ENCODE data around the gene PCDHGB4. TPM values are rescaled to one million over a fixed set of nuclear protein-coding genes. Genes with fewer than 3 reads are reported as not detected.

The PCDHGB4 gene
- total RNA-seq, 1 experiment from 2014 or later, result 1.1 TPM

GRCh38 chr5:141412854-141413539, 25.5 kb downstream of the PCDHGB4 start, which contains the start of gene PCDHGA10:
Gene PCDHGA10 (plus strand): TSS chr5:141412987. CDS start chr5:141413176, 189 bp downstream.

GRCh38 chr5:141417494-141418172, 30.1 kb downstream of the PCDHGB4 start, which contains the start of gene PCDHGB7:
Gene PCDHGB7 (plus strand): TSS chr5:141417677. CDS start chr5:141417860, 183 bp downstream.

GRCh38 chr5:141420855-141421488, 33.5 kb downstream of the PCDHGB4 start, which contains the start of gene PCDHGA11:
Gene PCDHGA11 (plus strand): TSS chr5:141421051. CDS start chr5:141421228, 177 bp downstream.

GRCh38 chr5:141430332-141431113, 43.0 kb downstream of the PCDHGB4 start, which contains the start of gene PCDHGA12:
Gene PCDHGA12 (plus strand): TSS chr5:141430507. CDS start chr5:141430760, 253 bp downstream.

Other genes starting within 250 kb of the PCDHGB4 start
- gene PCDHB6, start 237.6 kb upstream of the PCDHGB4 start, total RNA-seq (2022; extraction: Qiagen RNA extraction; ENCODE audit: low read depth), result 0.85 to 1.2 TPM (median 0.92 TPM) in 5 replicates
- gene PCDHB7, start 215.1 kb upstream of the PCDHGB4 start, total RNA-seq (2022; extraction: Qiagen RNA extraction; ENCODE audit: low read depth), result not detected in 5 replicates
- 0.25 to 0.43 TPM (median 0.34 TPM) in 5 replicates for gene PCDHB8, start 209.9 kb upstream of the PCDHGB4 start, total RNA-seq (2022; extraction: Qiagen RNA extraction; ENCODE audit: low read depth)
- 0.04 to 0.30 TPM (median 0.07 TPM) in 5 replicates for gene PCDHB16, start 205.3 kb upstream of the PCDHGB4 start, total RNA-seq (2022; extraction: Qiagen RNA extraction; ENCODE audit: low read depth)
- 0.03 to 0.06 TPM in 2 of 5 replicates, not detected in the others for gene PCDHB9, start 200.5 kb upstream of the PCDHGB4 start, total RNA-seq (2022; extraction: Qiagen RNA extraction; ENCODE audit: low read depth)
- gene PCDHB10, start 195.3 kb upstream of the PCDHGB4 start, total RNA-seq (2022; extraction: Qiagen RNA extraction; ENCODE audit: low read depth), result 0.06 TPM in 2 of 5 replicates, not detected in the others
- gene PCDHB11, start 188.1 kb upstream of the PCDHGB4 start, total RNA-seq (2022; extraction: Qiagen RNA extraction; ENCODE audit: low read depth), result 0.06 to 0.14 TPM (median 0.07 TPM) in 4 of 5 replicates, not detected in the other
- gene PCDHB12, start 179.0 kb upstream of the PCDHGB4 start, total RNA-seq (2022; extraction: Qiagen RNA extraction; ENCODE audit: low read depth), result 0.05 to 0.09 TPM in 2 of 5 replicates, not detected in the others
- gene PCDHB13, start 173.8 kb upstream of the PCDHGB4 start, total RNA-seq (2022; extraction: Qiagen RNA extraction; ENCODE audit: low read depth), result 0.06 to 0.12 TPM (median 0.09 TPM) in 5 replicates
- gene PCDHB14, start 164.4 kb upstream of the PCDHGB4 start, total RNA-seq (2022; extraction: Qiagen RNA extraction; ENCODE audit: low read depth), result 0.07 to 0.21 TPM (median 0.09 TPM) in 5 replicates
- 0.06 to 0.10 TPM (median 0.08 TPM) in 3 of 5 replicates, not detected in the others for gene PCDHB15, start 142.3 kb upstream of the PCDHGB4 start, total RNA-seq (2022; extraction: Qiagen RNA extraction; ENCODE audit: low read depth)
- gene SLC25A2, start 83.6 kb upstream of the PCDHGB4 start, total RNA-seq (2022; extraction: Qiagen RNA extraction; ENCODE audit: low read depth), result not detected in 5 replicates
- 53.0 to 78.7 TPM (median 74.4 TPM) in 5 replicates for gene TAF7, start 66.9 kb upstream of the PCDHGB4 start, total RNA-seq (2022; extraction: Qiagen RNA extraction; ENCODE audit: low read depth)
- gene PCDHGA1, start 57.2 kb upstream of the PCDHGB4 start, total RNA-seq (2022; extraction: Qiagen RNA extraction; ENCODE audit: low read depth), result 0.31 to 0.42 TPM (median 0.35 TPM) in 5 replicates
- 0.38 to 0.87 TPM (median 0.47 TPM) in 5 replicates for gene PCDHGA2, start 48.9 kb upstream of the PCDHGB4 start, total RNA-seq (2022; extraction: Qiagen RNA extraction; ENCODE audit: low read depth)
- gene PCDHGA3, start 43.9 kb upstream of the PCDHGB4 start, total RNA-seq (2022; extraction: Qiagen RNA extraction; ENCODE audit: low read depth), result 0.03 TPM in 1 of 5 replicates, not detected in the others
- 1.2 to 2.3 TPM (median 1.9 TPM) in 5 replicates for gene PCDHGB1, start 37.6 kb upstream of the PCDHGB4 start, total RNA-seq (2022; extraction: Qiagen RNA extraction; ENCODE audit: low read depth)
- 0.06 to 0.19 TPM (median 0.09 TPM) in 5 replicates for gene PCDHGA4, start 32.7 kb upstream of the PCDHGB4 start, total RNA-seq (2022; extraction: Qiagen RNA extraction; ENCODE audit: low read depth)
- 0.08 TPM in 2 of 5 replicates, not detected in the others for gene PCDHGB2, start 27.7 kb upstream of the PCDHGB4 start, total RNA-seq (2022; extraction: Qiagen RNA extraction; ENCODE audit: low read depth)
- gene PCDHGA5, start 23.5 kb upstream of the PCDHGB4 start, total RNA-seq (2022; extraction: Qiagen RNA extraction; ENCODE audit: low read depth), result 0.07 to 0.30 TPM (median 0.13 TPM) in 5 replicates
- gene PCDHGB3, start 17.5 kb upstream of the PCDHGB4 start, total RNA-seq (2022; extraction: Qiagen RNA extraction; ENCODE audit: low read depth), result 0.17 to 0.30 TPM (median 0.23 TPM) in 5 replicates
- gene PCDHGA6, start 13.8 kb upstream of the PCDHGB4 start, total RNA-seq (2022; extraction: Qiagen RNA extraction; ENCODE audit: low read depth), result 0.14 to 0.27 TPM (median 0.23 TPM) in 5 replicates
- 0.67 to 1.1 TPM (median 0.88 TPM) in 5 replicates for gene PCDHGA7, start 5.0 kb upstream of the PCDHGB4 start, total RNA-seq (2022; extraction: Qiagen RNA extraction; ENCODE audit: low read depth)
- 0.03 TPM in 1 of 5 replicates, not detected in the others for gene PCDHGA8, start 4.9 kb downstream of the PCDHGB4 start, total RNA-seq (2022; extraction: Qiagen RNA extraction; ENCODE audit: low read depth)
- gene PCDHGB5, start 10.2 kb downstream of the PCDHGB4 start, total RNA-seq (2022; extraction: Qiagen RNA extraction; ENCODE audit: low read depth), result 2.0 to 3.0 TPM (median 2.5 TPM) in 5 replicates
- gene PCDHGA9, start 15.1 kb downstream of the PCDHGB4 start, total RNA-seq (2022; extraction: Qiagen RNA extraction; ENCODE audit: low read depth), result 0.03 to 0.05 TPM (median 0.04 TPM) in 3 of 5 replicates, not detected in the others
- 0.06 to 0.15 TPM (median 0.09 TPM) in 5 replicates for gene PCDHGB6, start 20.3 kb downstream of the PCDHGB4 start, total RNA-seq (2022; extraction: Qiagen RNA extraction; ENCODE audit: low read depth)
- gene PCDHGA10, start 25.3 kb downstream of the PCDHGB4 start, total RNA-seq (2022; extraction: Qiagen RNA extraction; ENCODE audit: low read depth), result not detected in 5 replicates
- gene PCDHGB7, start 30.0 kb downstream of the PCDHGB4 start, total RNA-seq (2022; extraction: Qiagen RNA extraction; ENCODE audit: low read depth), result 0.05 to 0.11 TPM (median 0.07 TPM) in 5 replicates
- 0.06 TPM in 1 of 5 replicates, not detected in the others for gene PCDHGA11, start 33.4 kb downstream of the PCDHGB4 start, total RNA-seq (2022; extraction: Qiagen RNA extraction; ENCODE audit: low read depth)
- gene PCDHGA12, start 42.8 kb downstream of the PCDHGB4 start, total RNA-seq (2022; extraction: Qiagen RNA extraction; ENCODE audit: low read depth), result 0.02 to 0.05 TPM in 2 of 5 replicates, not detected in the others
- 6.1 to 7.8 TPM (median 7.0 TPM) in 5 replicates for gene PCDHGC3, start 88.3 kb downstream of the PCDHGB4 start, total RNA-seq (2022; extraction: Qiagen RNA extraction; ENCODE audit: low read depth)
- gene PCDHGC4, start 97.3 kb downstream of the PCDHGB4 start, total RNA-seq (2022; extraction: Qiagen RNA extraction; ENCODE audit: low read depth), result not detected in 5 replicates
- gene PCDHGC5, start 101.4 kb downstream of the PCDHGB4 start, total RNA-seq (2022; extraction: Qiagen RNA extraction; ENCODE audit: low read depth), result 0.02 to 0.09 TPM in 2 of 5 replicates, not detected in the others
- gene DIAPH1, start 231.3 kb downstream of the PCDHGB4 start, total RNA-seq (2022; extraction: Qiagen RNA extraction; ENCODE audit: low read depth), result 94.4 to 103 TPM (median 98.2 TPM) in 5 replicates
- gene HDAC3, start 249.2 kb downstream of the PCDHGB4 start, total RNA-seq (2022; extraction: Qiagen RNA extraction; ENCODE audit: low read depth), result 48.1 to 52.6 TPM (median 51.4 TPM) in 5 replicates
- 3.7 to 5.2 TPM (median 4.3 TPM) in 5 replicates for gene RELL2, start 249.3 kb downstream of the PCDHGB4 start, total RNA-seq (2022; extraction: Qiagen RNA extraction; ENCODE audit: low read depth)

Measured in A549 treated with RU486 at 1 μM for 4 hours (cell line).